Activated effector memory CD4-positive, alpha-beta T cell treated with Interleukin-2 at 50 U/mL for 16 hours (primary cell): ENCODE results near the gene FANK1.
"Not testable (repeated sequence)": the region's sequence is repeated elsewhere in the genome, so short reads cannot be mapped to it uniquely, and the experiment has no call there.

Experiments
- DNase-seq: peaks from one replicate; pipeline ENCODE4 v3.0.0-alpha.2; 2020

The FANK1 gene

GRCh38 chr10:125933693-125934092, 37.3 kb downstream of the FANK1 start:
- DNase-seq = no peak

- no peak for DNase-seq
These were observed 40.0 kb downstream of the FANK1 start for GRCh38 chr10:125936331-125936730.

- no peak for DNase-seq
These were observed 44.2 kb downstream of the FANK1 start for GRCh38 chr10:125940515-125940914.

- DNase-seq = no peak
These were observed 54.9 kb downstream of the FANK1 start for GRCh38 chr10:125951290-125951689.

- no peak for DNase-seq
These were observed 57.5 kb downstream of the FANK1 start for GRCh38 chr10:125953778-125954385.

- DNase-seq = no peak
These were observed 59.4 kb downstream of the FANK1 start for GRCh38 chr10:125955766-125956165.

GRCh38 chr10:125961743-125962142, 65.4 kb downstream of the FANK1 start:
- no peak for DNase-seq

GRCh38 chr10:125962200-125962599, 65.8 kb downstream of the FANK1 start:
- no peak for DNase-seq

GRCh38 chr10:125964558-125964957, 68.2 kb downstream of the FANK1 start:
- no peak for DNase-seq

- DNase-seq = no peak
These were observed 71.2 kb downstream of the FANK1 start for GRCh38 chr10:125967533-125967932.

GRCh38 chr10:125970077-125970630, 73.8 kb downstream of the FANK1 start:
- not testable (repeated sequence) for DNase-seq

- no peak for DNase-seq
These were observed 80.7 kb downstream of the FANK1 start for GRCh38 chr10:125976960-125977605.

GRCh38 chr10:125979976-125980375, 83.6 kb downstream of the FANK1 start:
- no peak for DNase-seq

- DNase-seq = no peak
These were observed 84.2 kb downstream of the FANK1 start for GRCh38 chr10:125980521-125981035.

GRCh38 chr10:125982260-125982948, 86.0 kb downstream of the FANK1 start:
- no peak for DNase-seq

GRCh38 chr10:125983161-125983560, 86.8 kb downstream of the FANK1 start:
- no peak for DNase-seq

- no peak for DNase-seq
These were observed 87.3 kb downstream of the FANK1 start for GRCh38 chr10:125983656-125984055.

GRCh38 chr10:125984346-125984745, 88.0 kb downstream of the FANK1 start:
- DNase-seq = no peak

GRCh38 chr10:125984865-125985495, 88.6 kb downstream of the FANK1 start:
- DNase-seq = no peak

- no peak for DNase-seq
These were observed 89.3 kb downstream of the FANK1 start for GRCh38 chr10:125985557-125986240.

GRCh38 chr10:125989791-125990190, 93.4 kb downstream of the FANK1 start:
- no peak for DNase-seq

GRCh38 chr10:125990974-125991373, 94.6 kb downstream of the FANK1 start:
- DNase-seq = no peak

- no peak for DNase-seq
These were observed 95.0 kb downstream of the FANK1 start for GRCh38 chr10:125991392-125991791.
